ENCODE measurements around the gene ROR1. TPM values are rescaled to one million over a fixed set of nuclear protein-coding genes. Genes with fewer than 3 reads are reported as not detected.

ROR1 gene
- total RNA-seq, 6 experiments from 2014 or later, result 7.4 to 9.4 (median 8.9) TPM

DNA sequence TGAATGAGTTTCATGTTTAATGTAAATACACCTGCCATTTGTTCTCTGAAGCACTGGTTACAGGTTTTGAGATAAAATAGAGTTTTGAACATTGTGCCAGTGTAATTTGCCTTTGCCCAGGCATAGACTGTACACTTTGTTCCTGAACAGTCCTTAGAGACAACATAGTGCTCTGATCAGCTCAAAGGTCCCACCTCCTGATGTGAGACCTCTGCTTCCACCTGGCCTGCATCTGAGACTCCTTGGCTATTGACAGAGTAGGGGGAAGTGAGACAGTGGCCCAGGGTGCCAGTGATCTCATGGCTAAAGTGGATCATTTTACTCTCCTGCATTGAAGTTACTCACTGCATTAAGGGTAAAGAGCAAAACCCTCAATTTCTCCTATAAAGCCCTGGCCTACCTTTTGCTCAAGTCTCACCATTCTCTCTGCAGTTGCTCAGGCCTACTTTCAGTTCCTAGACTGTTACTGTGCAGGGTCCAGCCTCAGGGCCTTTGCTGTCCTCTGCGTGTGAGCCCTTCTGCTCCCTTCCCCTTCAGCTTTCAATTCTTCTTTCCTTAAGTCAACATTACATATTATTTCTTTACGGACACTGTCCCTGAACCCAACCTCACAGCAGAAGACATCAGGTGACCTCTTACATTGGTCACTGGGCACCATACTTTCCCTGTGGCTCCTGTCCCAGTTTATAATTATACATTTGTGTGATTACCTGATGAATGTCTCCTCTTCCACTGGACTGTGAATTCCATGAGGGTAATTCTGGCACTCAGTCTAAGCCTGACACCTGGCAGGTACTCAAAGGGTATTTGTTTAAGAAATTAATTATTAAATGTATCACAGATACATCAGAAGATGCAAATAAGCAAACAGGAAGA, 142.9 kb downstream of the ROR1 start:
- Mint-ChIP-seq H3K27me3 (ENCODE audit: insufficient read depth) (peaks cover 10% of the 10 kb centered on the region), H3K36me3 (ENCODE audit: low read depth) (peaks cover 6% of the 10 kb centered on the region; the same call in 1 of the 2 replicates), H3K4me1 (ENCODE audit: low read depth) (peaks cover 51% of the 10 kb centered on the region), H3K27ac (no peak overlapping the region), H3K4me3 (no peak overlapping the region), H3K9me3 (no peaks in the 10 kb centered on the region)
- no peak for DNase-seq
- TF ChIP-seq, protein P1, sequence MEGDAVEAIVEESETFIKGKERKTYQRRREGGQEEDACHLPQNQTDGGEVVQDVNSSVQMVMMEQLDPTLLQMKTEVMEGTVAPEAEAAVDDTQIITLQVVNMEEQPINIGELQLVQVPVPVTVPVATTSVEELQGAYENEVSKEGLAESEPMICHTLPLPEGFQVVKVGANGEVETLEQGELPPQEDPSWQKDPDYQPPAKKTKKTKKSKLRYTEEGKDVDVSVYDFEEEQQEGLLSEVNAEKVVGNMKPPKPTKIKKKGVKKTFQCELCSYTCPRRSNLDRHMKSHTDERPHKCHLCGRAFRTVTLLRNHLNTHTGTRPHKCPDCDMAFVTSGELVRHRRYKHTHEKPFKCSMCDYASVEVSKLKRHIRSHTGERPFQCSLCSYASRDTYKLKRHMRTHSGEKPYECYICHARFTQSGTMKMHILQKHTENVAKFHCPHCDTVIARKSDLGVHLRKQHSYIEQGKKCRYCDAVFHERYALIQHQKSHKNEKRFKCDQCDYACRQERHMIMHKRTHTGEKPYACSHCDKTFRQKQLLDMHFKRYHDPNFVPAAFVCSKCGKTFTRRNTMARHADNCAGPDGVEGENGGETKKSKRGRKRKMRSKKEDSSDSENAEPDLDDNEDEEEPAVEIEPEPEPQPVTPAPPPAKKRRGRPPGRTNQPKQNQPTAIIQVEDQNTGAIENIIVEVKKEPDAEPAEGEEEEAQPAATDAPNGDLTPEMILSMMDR (IDR thresholded peaks at IDR 0.05), result no peak

DNA sequence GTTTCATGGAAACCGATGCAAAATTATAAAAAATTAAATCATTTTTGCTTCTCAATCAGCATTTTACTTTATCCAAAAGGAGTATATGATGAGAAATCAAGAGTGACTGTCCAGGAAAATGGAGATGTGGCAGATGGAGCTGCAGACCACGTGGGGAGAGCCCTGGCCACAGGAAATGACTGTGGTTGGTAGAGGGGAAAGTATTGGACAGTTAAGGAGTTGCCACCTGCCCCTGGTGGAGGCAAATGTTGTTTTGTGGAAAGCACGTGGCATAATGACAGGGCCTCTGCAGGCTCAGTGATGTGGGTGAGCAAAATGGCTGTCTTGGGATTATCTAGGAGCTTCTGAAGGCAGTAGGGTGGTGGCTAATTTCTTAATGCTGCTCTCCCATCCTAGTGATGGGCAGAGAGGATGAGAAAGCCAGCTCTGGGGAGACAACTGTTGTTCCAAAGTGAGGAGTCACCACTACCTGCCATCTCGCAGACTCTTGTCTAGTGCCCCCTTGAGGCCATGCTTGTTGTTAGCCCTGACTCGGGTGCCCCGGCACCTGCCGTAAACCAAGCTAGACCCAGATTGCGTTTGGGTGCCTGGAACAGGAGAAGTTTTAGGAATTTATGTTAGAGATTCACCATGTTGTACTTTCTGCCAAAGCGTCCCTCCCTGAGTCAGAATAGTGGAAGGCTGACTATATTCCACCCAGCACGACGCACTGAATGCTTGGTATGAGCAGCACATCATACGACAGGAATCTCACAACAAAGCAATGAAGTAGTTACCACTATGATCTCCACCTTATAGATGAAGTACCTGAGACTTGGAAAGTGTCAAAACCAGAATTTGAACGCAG, 144.0 kb downstream of the ROR1 start:
- H3K4me1 Mint-ChIP-seq (ENCODE audit: low read depth), result peaks cover 51% of the 10 kb centered on the region
- DNase-seq, result no peak
- H3K27me3 Mint-ChIP-seq (ENCODE audit: insufficient read depth), result peaks cover 6% of the 10 kb centered on the region
- no peak overlapping the region for H3K4me3 Mint-ChIP-seq
- H3K27ac Mint-ChIP-seq, result no peak overlapping the region
- no peaks in the 10 kb centered on the region for H3K9me3 Mint-ChIP-seq
- TF ChIP-seq, protein P1 (IDR thresholded peaks at IDR 0.05), result peak; percentile 69
- H3K36me3 Mint-ChIP-seq (ENCODE audit: low read depth), result peaks cover 6% of the 10 kb centered on the region; the same call in 1 of the 2 replicates

DNA sequence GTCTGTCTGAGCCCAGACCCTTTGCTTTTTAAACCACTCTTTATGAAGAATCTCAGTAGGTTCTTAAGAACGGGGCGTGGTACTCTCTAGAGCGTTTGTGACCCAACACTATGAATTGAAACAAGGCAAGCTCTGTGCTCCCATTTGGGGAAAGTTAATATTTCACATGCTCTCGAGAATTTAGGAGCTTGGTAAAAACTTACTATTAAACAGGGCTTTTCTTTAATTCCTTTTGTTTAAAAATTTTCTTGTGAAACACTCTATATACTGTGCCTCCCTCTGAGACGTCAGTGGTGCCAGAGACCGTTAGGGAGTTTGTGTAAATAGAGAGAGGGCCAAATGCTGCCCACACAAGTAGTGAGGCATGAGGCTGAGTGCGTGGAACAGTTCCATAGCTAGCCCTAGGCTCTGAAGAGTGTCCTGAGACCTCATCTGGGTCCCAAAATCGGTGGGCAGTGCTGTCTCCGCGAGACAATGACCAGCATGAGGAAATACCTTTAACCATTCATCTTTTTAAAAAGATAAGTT, 144.7 kb downstream of the ROR1 start:
- Mint-ChIP-seq H3K27ac (no peak overlapping the region), H3K4me3 (no peak overlapping the region), H3K9me3 (no peaks in the 10 kb centered on the region), H3K4me1 (ENCODE audit: low read depth) (peaks cover 48% of the 10 kb centered on the region), H3K27me3 (ENCODE audit: insufficient read depth) (peaks cover 3% of the 10 kb centered on the region), H3K36me3 (ENCODE audit: low read depth) (peaks cover 6% of the 10 kb centered on the region; the same call in 1 of the 2 replicates)
- TF ChIP-seq, protein P1 (IDR thresholded peaks at IDR 0.05), result no peak
- no peak for DNase-seq

DNA sequence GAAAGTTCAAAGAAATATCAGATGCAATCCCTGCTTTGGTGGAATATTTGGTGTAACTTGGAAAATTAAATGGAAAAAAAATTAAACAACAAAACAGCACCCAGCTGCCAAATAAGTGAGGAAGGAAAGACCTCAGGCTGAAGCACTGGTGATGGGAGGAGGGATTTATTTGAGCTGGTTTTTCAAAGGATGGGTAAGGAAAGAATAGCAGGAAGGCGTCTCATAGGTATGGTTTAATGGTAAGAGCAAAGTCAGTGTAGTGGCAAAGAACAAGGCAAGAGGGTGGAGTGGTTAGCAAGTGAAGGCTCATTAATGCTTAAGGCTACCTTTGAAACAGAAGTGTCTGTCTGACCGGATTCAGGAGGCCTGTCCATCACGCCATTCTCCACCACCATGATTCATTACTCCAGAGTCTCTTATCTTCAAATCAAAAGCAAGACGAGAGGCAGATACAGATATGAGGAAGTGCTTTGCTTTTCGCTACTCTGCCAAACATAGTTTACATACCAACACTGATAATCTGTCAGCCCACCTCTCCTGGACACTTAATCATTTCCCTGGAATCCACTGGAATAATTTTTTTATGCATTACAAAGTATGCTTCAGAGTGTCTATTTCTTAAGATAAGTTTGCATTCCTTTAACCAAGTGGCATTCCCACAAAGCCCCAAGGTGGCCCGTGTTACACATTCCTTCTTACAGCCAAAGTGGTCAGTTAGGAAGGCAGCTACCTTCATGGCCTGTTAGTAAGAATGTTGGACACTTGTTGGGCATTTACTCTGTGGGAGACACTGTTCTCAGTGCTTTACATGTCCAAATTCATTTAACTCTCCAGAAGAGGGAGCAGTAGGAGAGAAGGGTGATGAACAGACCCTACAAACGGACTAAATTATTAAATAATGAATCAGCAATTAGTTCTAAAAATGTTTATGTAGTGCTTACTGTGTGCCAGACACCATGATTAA, 146.6 kb downstream of the ROR1 start:
- Mint-ChIP-seq H3K27ac (peak overlapping the region; percentile 71), H3K4me3 (peak overlapping the region; percentile 53), H3K4me1 (ENCODE audit: low read depth) (peaks cover 39% of the 10 kb centered on the region)

More for the DNA sequence above, 146.6 kb downstream of the ROR1 start:
- Mint-ChIP-seq H3K9me3 (no peaks in the 10 kb centered on the region), H3K27me3 (ENCODE audit: insufficient read depth) (no peaks in the 10 kb centered on the region; the same call in 1 of the 2 replicates), H3K36me3 (ENCODE audit: low read depth) (peaks cover 6% of the 10 kb centered on the region; the same call in 1 of the 2 replicates)
- DNase-seq, result peak; percentile 95
- TF ChIP-seq, protein P1 (IDR thresholded peaks at IDR 0.05), result peak; percentile 81
